ENCODE results near the gene CDA.

The CDA gene

DNA sequence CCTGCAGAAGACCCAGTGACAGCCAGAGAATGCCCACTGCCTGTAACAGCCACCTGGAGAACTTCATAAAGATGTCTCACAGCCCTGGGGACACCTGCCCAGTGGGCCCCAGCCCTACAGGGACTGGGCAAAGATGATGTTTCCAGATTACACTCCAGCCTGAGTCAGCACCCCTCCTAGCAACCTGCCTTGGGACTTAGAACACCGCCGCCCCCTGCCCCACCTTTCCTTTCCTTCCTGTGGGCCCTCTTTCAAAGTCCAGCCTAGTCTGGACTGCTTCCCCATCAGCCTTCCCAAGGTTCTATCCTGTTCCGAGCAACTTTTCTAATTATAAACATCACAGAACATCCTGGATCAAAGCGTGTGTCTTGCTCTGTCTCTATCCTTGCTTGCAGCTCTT is 29.7 kb downstream of the CDA start:
- DNase-seq: no peak

DNA sequence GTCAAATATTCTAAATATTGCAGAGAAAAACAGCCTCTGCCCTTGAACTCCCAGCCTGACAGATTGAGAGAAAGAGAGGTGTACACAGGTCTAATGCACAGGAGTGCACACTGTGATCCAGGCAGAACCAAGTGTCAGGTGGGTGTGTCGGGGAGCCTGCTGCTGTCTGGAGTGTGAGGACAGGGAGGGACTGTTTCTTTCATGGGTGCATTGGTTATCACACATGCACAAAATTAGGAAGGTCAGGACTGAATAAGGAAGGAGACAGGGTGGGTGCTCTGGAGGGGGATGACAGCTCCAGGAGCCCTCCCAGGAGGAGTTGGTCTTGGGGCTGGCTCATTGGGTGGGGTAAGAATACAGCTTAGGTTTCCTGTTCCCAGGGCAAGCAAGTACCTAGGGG is 31.1 kb downstream of the CDA start:
- DNase-seq: no peak

DNA sequence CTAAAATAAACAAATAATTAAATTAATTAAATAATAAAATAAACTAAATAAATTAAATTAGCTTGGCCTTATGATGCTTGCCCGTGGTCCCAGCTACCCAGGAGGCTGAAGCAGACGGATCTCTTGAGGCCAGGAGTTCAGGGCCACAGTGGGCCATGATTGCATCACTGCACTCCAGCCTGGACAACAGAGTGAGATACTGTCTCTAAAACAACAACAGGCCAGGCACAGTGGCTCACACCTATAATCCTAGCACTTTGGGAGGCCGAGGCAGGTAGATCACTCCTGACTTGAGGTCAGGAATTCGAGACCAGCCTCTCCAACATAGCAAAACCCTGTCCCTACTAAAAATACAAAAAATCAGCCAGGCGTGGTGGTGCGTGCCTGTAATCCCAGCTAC is 32.1 kb downstream of the CDA start:
- DNase-seq: no peak

DNA sequence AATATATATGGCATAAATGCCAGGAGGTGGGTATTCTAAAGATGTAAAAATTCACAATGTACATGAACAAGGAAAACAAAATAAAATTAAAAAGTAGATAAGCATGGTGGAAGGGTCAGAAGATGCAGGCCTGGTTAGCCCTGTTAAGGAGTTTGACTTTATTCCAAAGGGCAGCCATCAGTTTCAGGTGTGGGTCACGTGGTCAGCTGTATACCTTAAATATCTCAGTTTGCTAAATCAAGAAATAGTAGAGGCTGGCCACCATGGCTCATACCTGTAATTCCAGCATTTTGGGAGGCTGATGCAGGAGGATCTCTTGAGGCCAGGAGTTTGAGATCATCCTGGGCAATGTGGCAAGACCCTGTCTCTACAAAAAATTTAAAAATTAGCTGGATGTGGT is 35.8 kb downstream of the CDA start:
- DNase-seq: no peak

DNA sequence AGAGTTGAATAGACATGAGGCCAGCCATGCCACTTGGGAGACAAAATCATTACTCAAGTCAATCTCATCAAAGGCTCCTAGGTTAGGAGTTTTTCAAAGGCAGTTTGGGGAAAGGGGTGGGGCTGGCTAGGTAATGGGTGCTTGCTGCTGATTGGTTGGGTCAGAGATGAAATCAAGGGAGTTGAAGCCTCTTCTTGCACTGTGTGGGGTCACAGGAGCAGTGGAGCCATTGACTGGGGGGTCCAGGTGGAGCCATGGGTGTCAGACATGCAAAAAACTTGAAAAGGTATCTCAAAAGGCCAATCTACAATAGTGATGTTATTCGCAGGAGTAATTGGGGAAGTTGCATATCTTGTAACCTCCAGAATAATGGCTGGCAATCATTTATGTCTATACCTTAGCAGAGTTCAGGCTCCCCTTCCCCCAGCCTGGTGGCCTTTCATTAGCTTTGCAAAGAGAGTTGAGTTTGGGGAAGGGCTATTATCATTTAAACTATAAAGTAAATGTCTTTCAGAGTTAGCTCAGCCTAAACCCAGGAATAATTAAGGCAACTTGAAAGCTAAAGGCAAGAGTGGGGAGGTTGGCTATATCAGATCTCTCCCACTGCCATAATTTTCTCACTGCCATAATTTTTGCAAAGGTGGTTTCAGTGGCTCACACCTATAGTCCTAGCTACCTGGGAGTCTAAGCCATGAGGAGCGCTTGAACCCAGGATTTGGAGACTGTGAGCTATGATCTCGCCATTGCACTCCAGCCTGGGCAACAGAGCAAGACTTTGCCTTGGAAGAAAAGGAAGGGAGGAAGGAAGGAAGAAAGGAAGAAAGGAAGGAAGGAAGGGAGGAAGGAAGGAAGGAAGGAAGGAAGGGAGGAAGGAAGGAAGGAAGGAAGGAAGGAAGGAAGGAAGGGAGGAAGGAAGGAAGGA is 36.5 kb downstream of the CDA start:
- no peak for DNase-seq

DNA sequence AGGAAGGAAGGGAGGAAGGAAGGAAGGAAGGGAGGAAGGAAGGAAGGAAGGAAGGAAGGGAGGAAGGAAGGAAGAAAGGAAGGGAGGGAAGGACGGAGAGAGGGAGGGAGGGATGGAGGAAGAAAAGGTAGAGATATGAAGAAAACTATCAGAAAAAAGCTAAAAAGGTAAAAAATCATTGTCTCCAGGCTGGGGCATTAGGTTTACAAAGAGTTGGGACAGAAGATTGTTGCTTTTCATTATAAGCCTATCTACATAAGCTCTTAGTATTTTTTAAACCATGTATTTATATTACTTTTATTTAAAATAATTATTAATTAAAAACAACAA is 37.2 kb downstream of the CDA start:
- DNase-seq: no peak

DNA sequence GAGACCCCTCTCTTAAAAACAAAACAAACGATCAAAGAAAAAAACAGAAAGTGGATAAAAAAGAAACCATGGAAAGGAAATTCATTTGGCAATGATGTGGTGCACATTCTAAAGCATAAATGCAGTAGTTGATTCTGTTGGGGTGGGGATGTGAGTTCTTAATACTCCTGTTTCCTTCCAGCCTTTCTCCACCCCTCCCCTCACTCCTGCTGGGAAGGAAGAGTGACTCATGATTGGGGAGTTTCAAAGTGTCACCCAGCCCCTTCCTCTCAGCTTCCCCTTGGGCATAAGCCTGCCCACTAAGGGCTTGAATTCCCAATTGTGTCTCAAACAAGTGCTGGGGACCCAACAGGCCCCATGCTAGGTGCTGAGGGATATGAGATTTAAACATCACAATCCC is 37.6 kb downstream of the CDA start:
- DNase-seq: no peak

DNA sequence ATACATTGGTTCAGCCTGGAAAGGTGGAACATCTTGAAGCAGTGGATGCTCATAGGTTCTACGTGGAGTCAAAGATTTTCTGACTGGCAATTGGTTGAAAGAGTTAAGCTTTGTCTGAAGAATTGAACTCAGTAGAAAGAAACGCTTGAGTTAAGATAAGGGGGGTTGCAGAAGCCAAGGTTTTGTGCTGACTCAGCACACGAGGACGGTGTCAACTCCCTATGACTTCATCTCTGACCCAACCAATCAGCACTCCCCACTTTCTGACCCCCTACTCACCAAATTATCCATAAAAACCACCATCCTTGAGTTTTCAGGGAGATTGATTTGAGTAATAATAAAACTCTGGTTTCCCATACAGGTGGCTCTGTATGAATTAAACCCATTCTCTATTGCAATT is 41.8 kb downstream of the CDA start:
- DNase-seq: no peak

DNA sequence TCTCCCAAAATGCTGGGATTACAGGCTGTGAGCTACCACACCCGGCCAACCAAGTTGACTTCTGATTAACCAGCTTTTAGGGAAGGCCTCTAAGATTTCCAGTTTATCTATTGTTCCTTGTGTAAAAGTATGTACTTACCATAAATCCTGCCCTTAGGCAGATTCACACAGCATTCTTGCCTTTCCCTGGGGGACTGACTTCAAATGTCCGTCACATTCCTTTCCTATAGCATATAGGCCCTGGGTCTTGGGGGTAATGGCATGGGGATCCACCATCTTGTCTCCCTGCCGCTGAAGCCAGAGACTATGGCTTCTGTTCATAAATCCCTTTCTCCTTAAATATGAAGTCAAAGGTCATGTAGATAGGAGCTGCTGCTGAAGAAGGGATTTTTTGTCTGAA is 43.5 kb downstream of the CDA start:
- no peak for DNase-seq

DNA sequence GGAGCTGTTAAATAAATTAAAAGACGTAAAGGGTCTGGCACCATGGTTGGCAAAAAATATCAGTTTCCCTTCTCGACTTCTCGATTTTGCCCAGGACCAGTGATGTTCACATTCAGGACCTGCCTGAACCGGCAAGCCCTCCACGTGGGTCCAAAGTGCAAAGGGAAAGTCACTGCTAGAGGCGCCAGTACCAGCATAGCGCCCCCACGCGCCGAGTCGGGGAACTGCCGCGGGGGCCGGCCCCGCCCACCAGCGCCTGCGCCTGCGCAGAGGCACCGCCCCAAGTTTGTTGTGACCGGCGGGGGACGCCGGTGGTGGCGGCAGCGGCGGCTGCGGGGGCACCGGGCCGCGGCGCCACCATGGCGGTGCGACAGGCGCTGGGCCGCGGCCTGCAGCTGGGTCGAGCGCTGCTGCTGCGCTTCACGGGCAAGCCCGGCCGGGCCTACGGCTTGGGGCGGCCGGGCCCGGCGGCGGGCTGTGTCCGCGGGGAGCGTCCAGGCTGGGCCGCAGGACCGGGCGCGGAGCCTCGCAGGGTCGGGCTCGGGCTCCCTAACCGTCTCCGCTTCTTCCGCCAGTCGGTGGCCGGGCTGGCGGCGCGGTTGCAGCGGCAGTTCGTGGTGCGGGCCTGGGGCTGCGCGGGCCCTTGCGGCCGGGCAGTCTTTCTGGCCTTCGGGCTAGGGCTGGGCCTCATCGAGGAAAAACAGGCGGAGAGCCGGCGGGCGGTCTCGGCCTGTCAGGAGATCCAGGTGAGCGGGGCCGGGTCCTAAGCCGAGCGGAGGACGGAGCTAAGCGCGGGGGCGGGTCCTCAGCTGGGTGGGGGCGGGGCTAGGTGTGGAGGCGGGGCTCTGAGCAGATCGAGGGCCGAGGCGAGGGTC is 44.5 kb downstream of the CDA start, which contains the start of gene PINK1:
Gene PINK1 (plus strand): TSS at position 269 of the 875 bp plus-strand sequence. CDS start 91 bp downstream, at position 360.
- peak; percentile 68 for DNase-seq

DNA sequence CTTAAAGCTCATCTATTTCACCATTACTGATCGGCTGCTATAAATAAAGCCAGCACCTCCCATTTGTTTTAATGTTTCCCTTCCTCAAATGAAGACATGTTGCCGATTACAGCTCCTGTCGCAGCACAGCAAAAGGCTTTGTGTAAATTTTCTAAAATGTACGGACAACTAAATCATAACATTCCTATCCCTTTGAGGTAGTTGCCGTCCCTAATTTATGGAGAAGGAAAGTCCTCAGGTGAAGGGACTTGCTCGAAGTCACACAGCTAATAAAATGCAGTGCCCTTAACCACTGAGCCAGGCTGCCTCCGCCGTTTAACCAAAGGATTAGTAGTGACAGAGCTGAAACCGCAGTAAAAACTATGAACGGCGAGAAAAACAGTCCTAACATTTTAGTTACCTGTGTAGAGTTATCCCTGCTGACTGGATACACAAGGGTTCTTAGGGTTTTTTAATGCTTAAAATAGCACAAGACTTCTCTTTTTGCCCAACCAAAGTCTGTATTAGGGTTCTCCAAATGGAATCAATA is 45.2 kb downstream of the CDA start:
- no peak for DNase-seq

DNA sequence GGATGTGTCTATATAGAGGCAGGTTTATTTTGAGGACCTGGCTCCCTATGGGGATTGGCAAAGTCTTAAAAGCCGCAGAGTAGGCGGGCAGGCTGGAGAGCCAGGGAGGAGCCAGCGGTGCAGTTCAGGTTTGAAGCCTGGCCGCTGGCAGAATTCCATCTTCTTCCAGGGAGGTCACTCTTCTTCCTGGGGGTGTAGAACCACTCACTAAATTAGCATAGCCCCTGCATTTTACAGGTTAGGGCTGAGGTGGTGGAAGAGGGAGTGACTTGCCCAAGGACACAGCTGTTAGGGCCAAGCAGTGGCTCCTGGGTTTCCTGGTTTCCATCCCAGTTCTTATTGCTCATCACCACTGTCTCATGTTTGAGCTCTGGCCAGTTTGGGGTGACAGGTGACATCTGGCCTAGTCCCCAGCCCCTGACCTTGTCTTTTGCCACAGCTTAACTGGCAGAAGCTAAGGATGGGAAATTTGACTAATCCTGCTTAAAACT is 45.7 kb downstream of the CDA start:
- DNase-seq: no peak

DNA sequence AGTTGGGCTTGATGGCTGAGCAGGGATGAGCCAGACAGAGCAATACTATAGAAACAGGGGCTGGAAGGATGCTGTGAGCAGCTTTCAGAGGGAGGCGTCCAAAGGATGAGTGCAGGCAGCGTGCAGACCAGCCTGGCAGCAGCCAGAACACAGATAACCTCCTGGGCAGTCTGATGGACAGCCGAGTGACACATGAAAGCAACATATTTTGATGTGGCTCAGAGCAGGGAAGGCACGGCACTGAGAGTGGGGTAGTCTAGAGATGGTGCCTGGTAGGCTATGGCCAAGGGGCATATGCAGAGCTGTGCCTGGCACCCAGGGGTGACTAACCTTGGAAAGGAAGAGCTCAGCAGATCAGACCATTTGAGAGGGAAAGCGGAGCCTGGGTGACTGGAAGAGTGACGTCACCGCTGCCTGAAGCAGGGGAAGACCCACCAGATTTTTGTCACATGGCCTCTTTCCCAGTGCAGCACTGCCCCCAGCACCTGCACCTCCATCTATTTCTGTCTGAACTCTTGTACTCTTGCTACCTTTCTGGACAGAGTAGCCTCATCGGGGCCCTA is 48.0 kb downstream of the CDA start:
- no peak for DNase-seq

DNA sequence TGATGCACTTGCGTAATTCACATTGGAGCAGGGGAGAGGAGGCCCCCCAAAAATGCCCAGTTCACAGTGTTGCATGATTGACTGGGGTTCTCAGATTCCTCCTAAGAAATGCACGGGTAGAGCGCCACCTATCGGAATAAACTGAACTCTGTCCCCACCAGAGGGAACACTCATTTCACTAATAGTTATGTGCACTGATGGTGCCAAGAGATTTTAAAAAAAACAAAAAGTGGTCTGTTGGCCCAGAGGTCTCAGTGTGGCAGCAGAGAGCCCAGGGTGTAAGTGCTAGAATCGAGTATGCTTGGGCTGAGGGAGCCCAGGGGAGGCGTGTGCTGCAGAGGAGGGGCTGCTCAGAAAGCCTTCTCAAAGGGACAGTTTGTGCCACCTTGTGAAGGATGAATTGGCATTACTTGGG is 51.3 kb downstream of the CDA start:
- DNase-seq: no peak

DNA sequence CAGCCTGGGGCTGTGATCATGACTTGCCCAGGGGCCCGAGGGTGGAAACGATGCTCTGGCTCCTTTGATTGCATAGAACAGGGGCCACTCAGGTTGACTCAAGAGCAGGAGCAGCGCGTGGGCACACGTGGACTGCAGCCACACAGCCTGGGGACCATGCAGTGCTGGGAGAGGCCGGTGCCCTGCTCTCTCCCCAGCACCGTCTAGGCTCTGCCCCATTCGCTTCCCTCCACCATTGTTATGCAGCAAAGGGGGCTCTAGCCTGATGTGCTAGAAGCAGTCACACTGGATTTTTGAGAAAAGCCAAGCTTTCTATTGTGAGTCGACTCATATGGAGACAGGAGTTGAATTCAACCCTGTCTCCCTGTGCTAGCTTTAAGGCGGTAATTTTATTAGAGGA is 53.1 kb downstream of the CDA start:
- no peak for DNase-seq

DNA sequence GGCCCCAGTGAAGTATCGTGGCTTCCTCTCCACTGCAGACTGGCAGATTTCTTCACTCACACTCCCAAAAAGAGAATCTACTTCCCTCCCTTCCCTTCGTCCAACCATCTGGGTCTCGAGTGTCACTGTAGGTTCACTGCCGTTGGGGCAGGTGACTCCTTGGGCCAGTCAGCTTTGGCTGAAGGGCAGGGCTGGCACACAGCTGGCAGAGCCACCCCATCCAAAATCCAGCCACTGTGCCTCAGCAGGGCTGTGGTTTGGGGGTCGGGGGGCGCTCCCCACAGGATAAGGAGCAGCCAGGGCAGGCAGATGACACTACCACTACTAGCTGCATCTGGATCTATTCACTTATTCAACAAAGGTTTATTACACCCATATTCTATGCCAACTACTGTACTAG is 54.2 kb downstream of the CDA start:
- no peak for DNase-seq

DNA sequence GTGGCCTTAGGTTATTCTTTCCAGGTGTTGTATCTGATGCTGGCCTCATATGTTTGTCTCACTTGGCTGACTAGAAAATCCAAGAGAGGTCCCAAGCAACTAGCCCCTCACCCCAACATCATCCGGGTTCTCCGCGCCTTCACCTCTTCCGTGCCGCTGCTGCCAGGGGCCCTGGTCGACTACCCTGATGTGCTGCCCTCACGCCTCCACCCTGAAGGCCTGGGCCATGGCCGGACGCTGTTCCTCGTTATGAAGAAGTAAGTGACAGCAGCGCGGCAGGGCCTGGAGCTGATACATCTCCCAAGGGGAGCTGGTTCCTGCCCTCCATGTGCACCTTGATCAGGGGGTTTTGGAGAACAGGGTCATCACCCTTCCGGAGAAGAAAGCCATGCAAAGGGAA is 55.5 kb downstream of the CDA start:
- DNase-seq: no peak

DNA sequence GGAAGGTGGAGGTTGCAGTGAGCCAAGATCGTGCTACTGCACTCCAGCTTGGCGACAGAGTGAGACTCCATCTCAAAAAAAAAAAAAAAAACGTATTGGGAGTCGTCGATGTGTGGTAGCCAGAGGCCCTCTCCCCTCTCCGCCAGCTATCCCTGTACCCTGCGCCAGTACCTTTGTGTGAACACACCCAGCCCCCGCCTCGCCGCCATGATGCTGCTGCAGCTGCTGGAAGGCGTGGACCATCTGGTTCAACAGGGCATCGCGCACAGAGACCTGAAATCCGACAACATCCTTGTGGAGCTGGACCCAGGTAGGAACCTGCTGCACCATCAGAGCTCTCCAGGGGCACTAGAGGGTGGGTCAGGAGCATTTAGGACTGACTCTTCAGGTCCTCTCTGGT is 56.5 kb downstream of the CDA start:
- DNase-seq: no peak

DNA sequence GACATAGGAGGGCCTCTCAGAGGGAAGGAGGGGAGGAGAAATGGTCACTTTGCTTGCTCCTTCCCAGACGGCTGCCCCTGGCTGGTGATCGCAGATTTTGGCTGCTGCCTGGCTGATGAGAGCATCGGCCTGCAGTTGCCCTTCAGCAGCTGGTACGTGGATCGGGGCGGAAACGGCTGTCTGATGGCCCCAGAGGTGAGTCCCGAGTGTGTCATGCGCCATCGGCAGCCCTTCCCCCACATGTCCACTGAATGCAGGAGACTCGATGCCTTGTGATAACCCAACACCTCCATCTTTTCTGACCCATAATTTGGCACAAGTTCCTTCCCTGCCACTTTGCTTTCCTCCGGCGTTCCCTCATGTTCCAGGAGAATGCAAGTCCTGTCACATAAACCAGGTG is 59.5 kb downstream of the CDA start:
- no peak for DNase-seq

DNA sequence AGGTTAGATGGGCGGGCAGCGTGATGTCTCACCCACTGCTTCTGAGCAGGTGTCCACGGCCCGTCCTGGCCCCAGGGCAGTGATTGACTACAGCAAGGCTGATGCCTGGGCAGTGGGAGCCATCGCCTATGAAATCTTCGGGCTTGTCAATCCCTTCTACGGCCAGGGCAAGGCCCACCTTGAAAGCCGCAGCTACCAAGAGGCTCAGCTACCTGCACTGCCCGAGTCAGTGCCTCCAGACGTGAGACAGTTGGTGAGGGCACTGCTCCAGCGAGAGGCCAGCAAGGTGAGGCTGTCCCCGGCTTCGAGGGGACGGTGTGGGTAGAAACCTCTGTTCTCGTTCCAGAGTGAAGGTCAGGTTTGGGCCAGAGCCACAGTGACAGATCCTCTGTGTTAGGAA is 60.0 kb downstream of the CDA start:
- DNase-seq: no peak

DNA sequence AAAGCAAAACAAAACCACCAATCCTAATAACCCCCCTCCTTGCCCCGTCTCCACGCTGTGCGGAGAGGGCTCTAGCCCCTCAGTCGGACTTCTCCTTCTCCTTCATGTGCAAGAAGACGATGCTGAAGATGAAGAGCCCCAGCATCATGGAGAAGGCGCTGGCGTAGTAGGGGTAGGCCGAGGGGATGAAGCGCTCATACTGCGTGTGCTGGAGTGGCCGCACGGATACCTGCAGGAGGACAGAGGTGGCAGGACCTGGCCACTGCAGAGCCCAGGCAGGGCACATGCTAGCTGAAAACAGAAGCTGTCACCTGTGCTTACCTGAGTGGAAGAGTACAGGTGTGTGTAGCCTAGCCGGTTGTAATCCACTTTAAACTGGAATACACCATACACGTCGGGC is 63.4 kb downstream of the CDA start:
- DNase-seq: no peak

DNA sequence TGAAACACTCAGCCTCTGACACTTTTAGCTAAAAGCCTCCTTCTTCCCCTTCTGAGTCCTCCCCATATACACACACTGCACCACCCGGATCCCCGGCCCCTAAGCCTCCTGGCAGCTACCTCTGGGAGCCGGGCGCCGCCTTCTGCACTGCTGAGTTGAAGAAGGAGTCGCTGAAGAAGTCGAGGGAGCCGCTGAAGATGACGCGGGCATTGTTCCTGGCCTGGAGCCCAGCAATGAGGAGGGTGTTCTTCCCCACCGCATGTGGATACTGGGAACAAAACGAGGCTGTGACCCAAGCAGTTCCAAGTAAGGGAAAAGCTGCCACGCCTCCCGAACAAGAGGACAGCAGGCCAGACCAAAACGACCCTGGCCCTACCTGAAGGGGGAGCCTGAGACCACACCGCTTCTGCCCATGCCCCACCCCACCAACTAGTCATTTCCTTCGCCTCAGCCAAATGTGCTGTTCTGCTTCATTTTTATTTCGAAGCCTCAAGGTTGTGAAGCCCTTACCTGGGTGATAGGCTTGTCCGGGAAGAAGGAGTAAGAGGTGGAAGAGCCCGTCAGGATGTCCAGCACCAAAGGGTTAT is 65.3 kb downstream of the CDA start:
- no peak for DNase-seq

DNA sequence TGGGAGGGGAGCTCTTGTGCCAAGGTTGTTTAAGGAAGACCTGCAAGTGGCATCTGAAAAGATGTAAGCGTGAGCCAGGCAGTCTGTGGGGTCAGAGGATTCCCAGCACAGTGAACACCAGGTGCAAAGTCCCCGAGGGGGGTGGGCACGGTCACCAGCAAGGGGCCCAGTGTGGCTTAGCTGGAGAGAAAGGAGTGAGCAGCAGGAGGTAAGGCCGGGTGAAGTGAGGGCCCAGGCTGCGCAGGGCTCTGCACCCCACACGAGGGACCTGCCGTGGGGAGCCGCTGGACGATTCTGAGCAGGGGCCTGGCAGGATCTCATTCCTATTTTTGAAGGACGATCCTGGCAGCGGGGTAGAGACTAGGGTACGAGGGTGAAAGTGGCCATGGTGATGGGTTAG is 68.1 kb downstream of the CDA start:
- DNase-seq: no peak

All from cortex of kidney (tissue), 1 donor.